ENCODE results near the gene MVK. TPM values are rescaled to one million over a fixed set of nuclear protein-coding genes. Genes with fewer than 3 reads are reported as not detected.

The MVK gene
- total RNA-seq, 1 donor from 2014 or later: 11.8 TPM

DNA sequence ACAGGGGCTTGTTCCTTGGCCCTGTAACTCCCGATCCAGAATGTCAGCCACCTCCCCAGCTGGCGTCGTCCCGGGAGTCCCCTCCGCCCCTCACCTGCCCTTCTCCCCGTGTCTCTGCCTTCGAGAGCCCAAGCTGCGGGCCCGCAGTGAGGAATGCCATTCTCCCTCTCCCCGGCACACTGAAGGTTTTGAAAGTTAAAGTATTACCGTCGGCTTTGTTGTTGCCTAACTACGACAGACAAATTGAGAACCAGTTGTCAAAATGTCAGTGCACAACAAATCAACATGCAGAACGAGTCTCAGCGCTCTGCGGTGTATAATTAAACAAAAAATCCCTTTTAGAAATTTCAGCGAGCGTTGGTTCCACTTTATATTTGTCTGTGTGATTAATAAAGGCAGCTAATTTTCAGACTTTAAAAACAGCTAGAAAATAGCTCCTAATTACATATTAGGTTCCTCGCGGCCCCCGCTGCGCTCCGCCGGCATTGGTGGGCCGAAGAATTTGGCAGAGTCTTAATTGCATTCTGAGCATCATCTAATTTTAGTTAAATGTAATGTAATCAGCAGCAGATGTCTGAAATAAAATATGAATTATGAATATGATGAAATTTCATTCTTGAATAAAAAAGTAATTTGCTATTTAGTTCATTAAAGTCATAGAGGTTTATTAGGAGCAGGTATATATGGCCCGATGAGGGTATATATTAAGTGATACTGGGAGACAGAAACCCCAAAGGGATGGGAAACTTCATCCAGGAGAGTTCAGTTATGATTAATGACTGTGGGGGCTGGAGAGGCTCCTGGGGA lies 40.3 kb downstream of the MVK start:
- intact Hi-C loops (cut with DNase I): no loop called here
- DNase-seq (ENCODE audit: missing footprints) (no peak), ATAC-seq (no peak)

- ATAC-seq (no peak), DNase-seq (ENCODE audit: missing footprints) (no peak)
- intact Hi-C loops (cut with DNase I): no loop called here
Measured at GRCh38 chr12:109615556-109616229, 42.1 kb downstream of the MVK start.

DNA sequence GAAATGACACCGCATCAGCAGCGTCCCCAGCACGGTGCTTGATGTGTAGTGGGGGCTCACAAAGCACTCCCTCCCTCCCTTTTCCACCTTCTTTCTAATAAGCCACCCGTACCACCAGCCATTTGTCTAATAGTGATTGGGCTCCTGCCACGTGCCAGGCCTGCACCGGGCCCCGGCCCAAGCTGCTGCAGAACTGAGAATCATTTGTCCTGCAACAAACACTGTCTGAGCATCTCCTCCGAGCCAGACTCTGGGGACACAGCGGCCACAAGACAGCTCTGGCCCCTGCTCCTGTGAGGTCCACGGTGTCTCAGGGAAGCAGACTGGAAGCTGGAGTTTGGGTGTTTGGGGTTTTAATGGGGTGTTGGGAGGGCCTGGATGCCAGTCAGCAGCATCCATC lies 43.9 kb downstream of the MVK start:
- no peak for ATAC-seq
- no peak for DNase-seq (ENCODE audit: missing footprints)
- intact Hi-C loops (cut with DNase I): no loop called here

GRCh38 chr12:109618082-109618481 lies 44.5 kb downstream of the MVK start:
- ATAC-seq (no peak), DNase-seq (ENCODE audit: missing footprints) (no peak)

GRCh38 chr12:109619002-109619604 lies 45.5 kb downstream of the MVK start:
- intact Hi-C loops (cut with DNase I): no loop called here
- DNase-seq (ENCODE audit: missing footprints) (no peak), ATAC-seq (no peak)

More at GRCh38 chr12:109618082-109618481, 44.5 kb downstream of the MVK start:
- intact Hi-C loops (cut with DNase I): no loop called here

- DNase-seq (ENCODE audit: missing footprints) (no peak), ATAC-seq (no peak)
- intact Hi-C loops (cut with DNase I): no loop called here
Measured at GRCh38 chr12:109621211-109621694, 47.7 kb downstream of the MVK start.

GRCh38 chr12:109621901-109622364 lies 48.3 kb downstream of the MVK start:
- DNase-seq (ENCODE audit: missing footprints) (no peak), ATAC-seq (no peak)
- intact Hi-C loops (cut with DNase I): no loop called here

DNA sequence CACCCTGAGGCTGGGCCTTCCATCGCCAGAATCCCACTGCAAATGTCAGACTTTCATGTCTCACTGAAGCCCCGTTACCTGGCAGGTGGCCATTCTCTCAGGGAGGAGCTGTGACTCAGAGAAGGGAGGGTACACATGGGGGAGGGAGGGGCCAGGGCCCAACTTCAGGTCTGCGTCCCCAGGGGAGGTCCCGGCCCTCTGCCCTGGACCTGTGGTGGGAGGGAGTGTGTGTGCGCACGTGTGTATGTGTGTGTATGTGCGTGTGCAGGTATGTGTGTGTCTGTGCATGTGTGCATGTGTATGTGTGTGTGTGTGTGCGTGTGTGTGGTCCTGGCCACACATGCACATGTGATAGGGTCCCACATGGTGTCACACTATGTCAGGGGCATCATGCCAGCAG lies 50.9 kb downstream of the MVK start:
- intact Hi-C loops (cut with DNase I): no loop called here
- DNase-seq (ENCODE audit: missing footprints): no peak
- ATAC-seq: no peak

DNA sequence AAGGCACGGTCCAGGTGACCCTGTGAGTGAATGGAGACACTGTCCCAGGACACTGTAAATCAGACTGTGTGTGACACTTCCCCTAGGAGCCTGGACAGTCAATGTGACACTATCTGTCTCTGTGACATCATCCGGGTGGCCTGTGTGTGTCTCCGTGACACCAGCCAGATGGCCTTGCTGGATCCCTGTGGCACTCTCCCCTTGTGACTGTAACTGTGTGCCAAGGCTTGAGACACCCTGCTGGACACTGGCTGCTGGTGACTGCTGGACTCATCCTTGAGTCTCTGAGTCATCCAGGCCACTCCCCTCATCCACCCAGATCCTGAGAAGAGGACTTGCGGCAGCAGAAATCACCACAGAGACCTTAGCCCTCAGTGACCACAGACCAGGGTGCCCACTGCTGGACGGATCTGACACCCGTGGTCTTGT lies 51.6 kb downstream of the MVK start:
- intact Hi-C loops (cut with DNase I): no loop called here
- peak; percentile 70 for ATAC-seq
- DNase-seq (ENCODE audit: missing footprints): peak; percentile 30

- intact Hi-C loops (cut with DNase I): no loop called here
- ATAC-seq (no peak), DNase-seq (ENCODE audit: missing footprints) (peak; percentile 0)
Measured at GRCh38 chr12:109625749-109626377, 52.3 kb downstream of the MVK start.

GRCh38 chr12:109626378-109627115 lies 53.0 kb downstream of the MVK start:
- ATAC-seq (no peak), DNase-seq (ENCODE audit: missing footprints) (peak; percentile 22)
- intact Hi-C loops (cut with DNase I): no loop called here

GRCh38 chr12:109627633-109628032 lies 54.0 kb downstream of the MVK start:
- ATAC-seq: no peak
- DNase-seq (ENCODE audit: missing footprints): peak; percentile 4
- intact Hi-C loops (cut with DNase I): no loop called here

- intact Hi-C loops (cut with DNase I): no loop called here
- ATAC-seq (no peak), DNase-seq (ENCODE audit: missing footprints) (no peak)
Measured at GRCh38 chr12:109630107-109630506, 56.5 kb downstream of the MVK start.

DNA sequence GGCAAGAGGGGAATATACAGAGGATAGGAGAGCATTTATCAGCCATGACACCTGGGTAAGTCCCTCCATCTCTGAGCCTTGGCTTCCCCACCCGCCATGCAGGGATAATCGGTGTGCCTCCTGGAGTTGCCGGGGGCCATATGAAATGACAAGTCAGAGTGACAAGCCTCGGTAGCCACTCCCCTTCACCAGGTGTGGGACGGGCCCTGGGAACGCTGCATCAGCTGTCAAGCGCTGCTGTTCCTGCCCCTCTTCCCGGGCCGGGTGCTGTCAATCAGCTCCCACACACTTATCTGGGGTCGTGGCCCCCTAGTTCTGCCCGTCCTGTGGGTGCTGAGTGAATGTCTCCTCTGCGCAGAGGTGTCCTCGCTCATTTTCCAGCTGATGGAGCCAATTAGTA lies 57.2 kb downstream of the MVK start:
- intact Hi-C loops (cut with DNase I): no loop called here
- ATAC-seq (no peak), DNase-seq (ENCODE audit: missing footprints) (no peak)

GRCh38 chr12:109631302-109631701 lies 57.7 kb downstream of the MVK start:
- DNase-seq (ENCODE audit: missing footprints) (no peak), ATAC-seq (no peak)
- intact Hi-C loops (cut with DNase I): no loop called here

DNA sequence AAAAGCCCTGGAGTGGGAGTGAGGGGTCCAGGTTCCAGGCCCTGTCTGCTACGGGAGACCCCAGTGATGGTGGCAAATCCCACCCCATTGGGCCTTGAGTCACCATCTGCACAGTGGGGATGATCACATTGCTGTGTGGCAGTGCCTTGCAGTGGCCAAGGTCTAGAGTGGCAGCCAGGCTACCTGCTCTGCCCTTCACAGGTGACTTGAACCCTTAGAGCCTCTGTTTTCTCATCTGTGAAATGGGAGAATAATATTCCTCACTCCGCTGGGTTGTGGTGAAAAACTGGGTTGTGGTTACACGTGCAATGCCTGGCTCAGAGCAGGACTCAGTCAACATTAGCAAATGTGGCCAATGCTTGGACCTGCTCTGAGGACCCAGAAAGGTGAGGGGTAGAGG lies 58.2 kb downstream of the MVK start:
- intact Hi-C loops (cut with DNase I): no loop called here

DNA sequence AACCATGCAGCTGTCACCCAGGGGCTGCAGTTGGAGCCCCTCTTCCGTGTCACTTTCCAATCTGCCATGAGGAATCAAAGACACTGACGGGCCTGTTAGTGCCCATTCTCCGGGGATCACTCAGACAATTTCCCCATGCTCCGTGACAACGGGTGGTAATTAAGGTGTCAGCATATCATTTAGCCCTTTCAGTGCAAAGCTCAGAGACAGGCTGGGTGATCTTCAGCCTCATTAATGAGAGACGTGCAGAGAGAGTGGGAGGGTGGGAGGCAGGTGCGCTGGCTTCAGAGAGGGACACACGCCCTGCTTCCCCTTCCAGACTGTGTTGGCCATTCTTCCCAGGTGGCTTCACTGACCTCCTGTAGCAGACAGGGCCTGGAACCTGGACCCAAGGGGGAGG lies 58.7 kb downstream of the MVK start:
- ATAC-seq: no peak
- intact Hi-C loops (cut with DNase I): no loop called here
- no peak for DNase-seq (ENCODE audit: missing footprints)

More for the DNA sequence above, 58.2 kb downstream of the MVK start:
- no peak for DNase-seq (ENCODE audit: missing footprints)
- no peak for ATAC-seq

- intact Hi-C loops (cut with DNase I): no loop called here
- ATAC-seq (no peak), DNase-seq (ENCODE audit: missing footprints) (no peak)
Measured at GRCh38 chr12:109635717-109636116, 62.1 kb downstream of the MVK start.

GRCh38 chr12:109637348-109637747 lies 63.8 kb downstream of the MVK start:
- DNase-seq (ENCODE audit: missing footprints) (no peak), ATAC-seq (no peak)
- intact Hi-C loops (cut with DNase I): no loop called here
